ENCODE measurements around the gene HIPK2.

HIPK2 gene

GRCh38 chr7:139750459-139751095, 27.2 kb downstream of the HIPK2 start:
- DNase-seq, result no peak

DNA sequence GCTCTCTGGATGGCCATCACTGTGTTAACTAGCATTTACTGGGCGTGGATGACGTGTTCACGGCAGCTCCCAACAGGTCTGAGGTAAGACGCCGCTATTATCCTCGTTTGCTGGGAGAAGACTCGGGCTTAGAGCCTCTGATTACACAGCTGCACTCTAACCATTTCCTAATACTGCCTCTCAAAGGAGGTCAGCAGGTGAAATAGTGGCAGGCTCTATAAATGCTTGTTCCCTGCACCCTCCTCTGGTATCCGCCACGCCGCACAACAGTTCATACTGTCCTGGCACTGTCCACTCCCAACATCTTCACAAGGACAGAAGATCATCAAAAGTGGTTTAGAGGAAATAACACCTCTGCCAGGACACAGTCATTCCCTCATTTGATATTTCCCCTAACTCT, 28.3 kb downstream of the HIPK2 start:
- no peak for DNase-seq

- no peak for DNase-seq
These were observed 28.9 kb downstream of the HIPK2 start for GRCh38 chr7:139748941-139749340.

GRCh38 chr7:139748373-139748765, 29.4 kb downstream of the HIPK2 start:
- no peak for DNase-seq

DNA sequence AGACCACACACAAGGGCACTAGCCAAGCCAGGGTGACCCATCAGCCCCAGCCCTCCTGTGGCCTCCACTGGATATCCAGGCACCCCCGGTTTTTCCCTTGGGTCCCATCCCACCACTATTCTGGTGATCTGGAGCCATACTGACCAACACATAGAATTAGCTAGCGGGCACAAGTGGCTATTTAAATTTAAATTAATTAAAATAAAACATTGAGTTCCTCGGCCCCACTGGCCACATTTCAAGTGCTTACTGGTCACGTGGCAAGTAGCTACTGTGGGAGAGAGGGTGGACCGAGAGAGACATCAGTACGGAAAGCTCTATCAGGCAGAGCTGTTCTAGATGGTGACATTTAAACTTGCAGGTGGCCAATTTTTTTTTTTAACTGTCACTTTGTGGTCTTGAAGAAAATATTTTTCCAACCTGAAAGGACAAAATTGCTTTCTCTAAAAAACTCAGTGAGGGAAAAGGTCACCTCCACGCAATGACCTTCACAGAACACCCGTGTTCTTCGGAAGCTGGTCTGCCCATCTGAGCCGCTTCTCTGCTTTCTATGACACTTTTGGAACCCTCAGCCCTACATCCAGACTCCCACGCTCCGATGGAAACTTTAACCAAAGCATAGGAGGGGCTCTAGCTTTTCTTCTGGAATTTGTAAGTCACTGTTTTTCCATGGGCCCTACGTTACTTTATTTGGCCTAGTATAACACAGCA, 30.0 kb downstream of the HIPK2 start:
- DNase-seq, result no peak

DNA sequence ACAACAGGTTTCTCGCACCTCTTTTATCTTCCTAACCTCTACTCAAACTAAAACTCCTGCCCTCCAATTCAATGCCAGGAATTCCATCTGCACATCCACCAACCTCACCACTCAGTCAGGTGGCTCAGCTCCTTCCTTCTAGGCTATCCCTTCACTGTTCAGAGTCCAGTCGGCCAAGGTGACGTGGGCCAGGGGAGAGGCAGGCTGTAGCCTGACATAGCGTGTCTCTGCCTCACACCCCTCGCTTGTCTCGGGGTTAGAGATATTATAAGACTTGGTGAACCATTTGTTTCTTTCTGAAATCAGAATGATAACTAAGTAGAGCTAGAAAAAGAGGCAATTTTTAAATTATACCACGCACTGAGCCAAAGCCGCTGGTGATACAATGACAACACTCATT, 31.1 kb downstream of the HIPK2 start:
- no peak for DNase-seq

DNA sequence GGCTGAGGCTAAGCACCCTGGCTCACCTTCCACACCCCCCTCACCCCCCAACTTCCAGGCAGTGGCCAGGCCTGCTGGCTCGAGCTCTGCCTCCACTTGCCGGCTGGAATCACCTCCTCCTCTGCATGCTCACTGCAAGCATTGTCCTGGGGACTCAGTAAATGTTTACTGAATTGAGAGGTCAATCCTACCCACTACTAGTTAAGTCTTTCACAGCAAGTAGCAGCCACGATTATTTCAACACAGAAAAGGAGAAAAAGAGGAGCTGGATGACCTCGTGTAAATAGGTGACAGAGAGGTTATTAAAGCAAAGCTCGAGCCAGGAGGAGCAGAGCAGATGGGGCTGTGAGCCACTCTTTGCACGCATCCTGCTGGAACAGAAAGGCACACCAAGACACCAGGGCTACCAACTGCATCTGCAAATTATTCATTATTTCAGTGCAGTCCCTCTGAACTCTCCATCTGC, 32.1 kb downstream of the HIPK2 start:
- DNase-seq, result peak; percentile 33

GRCh38 chr7:139744768-139745677, 32.8 kb downstream of the HIPK2 start:
- no peak for DNase-seq

DNA sequence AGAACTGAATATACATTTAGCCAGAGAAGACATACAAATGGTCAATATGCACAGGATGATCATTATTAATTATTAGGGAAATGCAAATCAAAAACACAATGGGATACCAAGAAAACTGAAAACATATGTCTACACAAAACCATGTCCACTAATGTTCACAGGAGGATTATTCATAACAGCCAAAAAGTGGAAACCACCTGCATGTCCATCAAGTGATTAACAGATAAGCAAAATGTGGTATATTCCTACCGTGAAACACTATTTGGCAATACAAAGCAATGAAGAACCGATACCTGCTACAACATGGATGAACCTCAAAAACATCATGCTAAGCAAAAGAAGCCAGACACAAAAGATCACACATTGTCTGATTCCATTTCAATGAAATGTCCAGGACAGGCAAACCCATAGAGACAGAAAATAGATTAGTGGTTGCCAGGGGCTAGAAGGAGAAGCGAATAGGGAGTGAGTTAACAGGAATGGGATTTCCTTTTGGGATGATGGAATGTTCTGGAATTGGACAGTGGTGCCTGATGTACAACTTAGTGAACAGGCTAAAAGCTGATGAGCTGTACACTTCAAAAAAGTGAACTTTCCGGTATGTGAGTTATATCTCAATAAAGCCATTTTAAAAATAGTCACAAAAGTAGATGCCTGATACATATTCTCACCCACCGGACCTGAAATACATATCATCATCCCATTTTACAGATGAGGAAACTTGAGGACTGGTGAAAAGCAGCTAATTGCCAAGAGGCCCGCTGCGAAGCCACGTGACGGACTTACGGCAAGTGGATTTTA, 33.6 kb downstream of the HIPK2 start:
- no peak for DNase-seq

- DNase-seq, result no peak
These were observed 34.4 kb downstream of the HIPK2 start for GRCh38 chr7:139743267-139743966.

GRCh38 chr7:139741789-139742344, 35.9 kb downstream of the HIPK2 start:
- no peak for DNase-seq

GRCh38 chr7:139741239-139741638, 36.6 kb downstream of the HIPK2 start:
- DNase-seq, result no peak

DNA sequence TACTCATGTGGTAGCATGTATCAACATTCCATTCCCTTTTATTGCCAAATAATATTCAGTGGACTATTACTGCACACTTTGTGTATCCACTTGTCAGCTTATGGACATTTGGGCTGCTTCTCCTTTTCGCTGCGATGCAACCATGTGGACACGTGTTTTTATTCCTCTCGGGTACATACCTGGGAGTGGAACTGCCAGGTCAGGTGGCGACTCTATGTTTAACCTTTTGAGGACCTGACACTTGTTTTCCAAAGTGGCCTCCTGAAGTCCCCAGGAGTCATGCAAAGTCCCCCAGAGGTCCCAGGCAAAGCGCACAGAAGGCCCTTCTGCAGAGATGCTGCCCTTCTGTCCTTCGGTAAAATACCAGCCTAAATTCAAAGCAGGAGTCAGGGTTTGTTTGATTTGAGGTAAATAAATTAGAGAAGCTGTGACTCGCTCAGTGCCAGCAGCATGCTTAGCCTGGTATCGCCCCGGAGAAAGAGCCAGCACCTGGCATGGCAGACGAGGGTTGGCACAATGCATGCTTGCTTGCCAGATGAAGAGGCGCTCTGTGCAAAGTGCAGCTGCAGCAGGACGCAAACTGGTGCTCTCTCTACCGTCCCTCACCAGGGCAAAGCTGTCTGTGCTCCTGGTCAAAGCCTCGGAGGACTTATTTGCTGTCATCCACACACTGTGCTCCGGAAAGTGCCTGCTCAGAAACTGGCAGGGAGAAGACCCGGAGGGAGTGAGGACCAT, 37.8 kb downstream of the HIPK2 start:
- DNase-seq, result no peak

DNA sequence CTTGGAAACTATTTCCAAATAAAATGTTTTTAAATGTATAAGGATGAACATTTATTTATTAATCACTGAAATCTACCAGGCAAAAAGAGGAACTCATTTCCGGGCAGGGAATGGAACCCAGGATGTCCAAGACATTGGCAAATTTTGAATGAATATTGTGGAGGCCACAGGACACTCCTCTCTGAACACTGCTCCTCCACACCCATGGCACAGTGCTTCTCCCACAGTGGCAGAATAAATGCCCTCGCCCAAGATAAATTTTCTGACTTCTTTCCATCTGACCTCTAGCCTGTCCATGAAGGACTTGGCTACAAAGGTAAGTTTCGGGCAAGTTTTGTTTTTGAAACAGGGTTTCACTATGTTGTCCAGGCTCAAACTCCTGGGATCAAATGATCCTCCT, 39.0 kb downstream of the HIPK2 start:
- no peak for DNase-seq

DNA sequence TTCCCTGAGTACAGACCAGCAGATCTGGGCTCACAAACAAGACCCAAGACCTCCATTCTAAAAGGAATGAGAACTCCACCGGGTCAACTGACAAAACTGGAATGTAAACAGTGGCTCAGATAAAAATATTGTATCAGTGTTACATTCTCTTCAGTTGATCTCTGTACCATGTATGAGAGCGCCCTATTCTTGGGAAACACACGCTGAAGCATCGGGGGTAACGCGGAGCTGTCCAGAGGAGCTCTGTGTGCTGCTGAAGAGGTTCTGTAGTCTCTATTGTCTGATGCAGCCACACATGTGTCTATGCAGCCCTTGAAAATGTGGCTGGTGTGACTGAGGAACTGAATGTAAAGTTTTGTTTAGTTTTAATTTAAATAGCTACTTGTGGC, 39.7 kb downstream of the HIPK2 start:
- no peak for DNase-seq

DNA sequence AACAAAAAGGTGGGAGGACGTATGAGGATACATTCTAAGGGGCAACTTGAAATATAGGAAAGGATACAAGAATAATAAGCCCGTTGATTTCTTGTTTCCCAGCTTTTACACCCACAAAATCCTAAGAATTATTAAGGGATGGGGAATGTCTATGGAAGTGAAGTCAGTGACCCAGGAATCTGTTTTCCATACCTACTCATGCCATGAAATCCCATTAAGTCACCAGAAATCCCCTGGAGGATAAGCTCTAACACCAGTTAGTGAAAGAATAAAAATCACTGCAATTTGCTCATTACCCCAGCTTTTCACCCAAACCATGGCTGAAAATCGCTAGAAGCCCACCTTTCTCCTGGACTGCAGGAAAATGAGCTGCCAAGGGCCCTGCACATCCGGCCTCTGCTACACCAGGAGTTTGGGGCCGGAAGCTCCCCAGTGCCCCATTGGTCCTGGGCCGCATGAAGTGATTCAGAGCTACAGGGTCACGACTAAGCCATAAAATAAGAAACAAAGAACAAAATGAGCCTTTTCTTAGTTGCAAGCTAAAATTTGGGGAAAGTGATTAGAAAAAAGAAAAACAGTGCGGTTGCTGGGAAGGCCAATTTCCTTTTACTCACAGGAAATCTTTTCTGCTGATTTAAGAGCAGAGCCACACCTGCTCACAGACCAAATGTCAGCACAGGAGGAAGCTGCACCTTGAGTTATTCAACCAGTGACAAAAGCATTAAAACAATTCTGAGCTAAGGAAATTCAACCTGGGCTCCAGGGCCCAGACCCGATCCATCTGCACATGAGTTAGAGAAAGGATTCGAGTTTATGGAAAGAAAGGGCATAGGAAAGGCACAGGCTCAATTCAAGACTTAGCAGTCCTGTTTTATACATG, 40.3 kb downstream of the HIPK2 start:
- DNase-seq, result no peak

- DNase-seq, result no peak
These were observed 41.7 kb downstream of the HIPK2 start for GRCh38 chr7:139735912-139736595.

DNA sequence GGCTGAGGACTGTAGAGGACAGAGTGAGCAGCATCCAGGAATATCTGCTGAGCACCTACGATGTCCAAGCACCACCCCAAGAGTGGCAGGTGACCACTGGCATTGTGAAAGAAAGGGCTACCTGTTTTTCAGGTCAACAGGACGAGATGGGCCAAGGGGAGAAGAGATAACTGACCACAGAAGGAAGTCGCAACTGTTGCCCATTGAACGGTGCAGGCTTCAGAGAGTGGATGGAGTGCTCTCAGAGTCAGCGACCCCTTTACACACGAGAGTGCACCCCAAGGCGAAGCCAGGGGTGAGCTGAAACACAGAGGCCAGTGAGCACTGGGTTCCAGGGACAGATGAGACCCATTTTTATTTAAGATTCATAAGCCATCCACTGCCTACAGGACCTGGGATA, 42.3 kb downstream of the HIPK2 start:
- DNase-seq, result no peak

- no peak for DNase-seq
These were observed 43.4 kb downstream of the HIPK2 start for GRCh38 chr7:139734395-139734794.
